ENCODE results near the gene UBE2H. TPM values are rescaled to one million over a fixed set of nuclear protein-coding genes. Genes with fewer than 3 reads are reported as not detected.

UBE2H gene
- total RNA-seq, 4 donors from 2014 or later, result 82.7 to 162 (median 103) TPM

DNA sequence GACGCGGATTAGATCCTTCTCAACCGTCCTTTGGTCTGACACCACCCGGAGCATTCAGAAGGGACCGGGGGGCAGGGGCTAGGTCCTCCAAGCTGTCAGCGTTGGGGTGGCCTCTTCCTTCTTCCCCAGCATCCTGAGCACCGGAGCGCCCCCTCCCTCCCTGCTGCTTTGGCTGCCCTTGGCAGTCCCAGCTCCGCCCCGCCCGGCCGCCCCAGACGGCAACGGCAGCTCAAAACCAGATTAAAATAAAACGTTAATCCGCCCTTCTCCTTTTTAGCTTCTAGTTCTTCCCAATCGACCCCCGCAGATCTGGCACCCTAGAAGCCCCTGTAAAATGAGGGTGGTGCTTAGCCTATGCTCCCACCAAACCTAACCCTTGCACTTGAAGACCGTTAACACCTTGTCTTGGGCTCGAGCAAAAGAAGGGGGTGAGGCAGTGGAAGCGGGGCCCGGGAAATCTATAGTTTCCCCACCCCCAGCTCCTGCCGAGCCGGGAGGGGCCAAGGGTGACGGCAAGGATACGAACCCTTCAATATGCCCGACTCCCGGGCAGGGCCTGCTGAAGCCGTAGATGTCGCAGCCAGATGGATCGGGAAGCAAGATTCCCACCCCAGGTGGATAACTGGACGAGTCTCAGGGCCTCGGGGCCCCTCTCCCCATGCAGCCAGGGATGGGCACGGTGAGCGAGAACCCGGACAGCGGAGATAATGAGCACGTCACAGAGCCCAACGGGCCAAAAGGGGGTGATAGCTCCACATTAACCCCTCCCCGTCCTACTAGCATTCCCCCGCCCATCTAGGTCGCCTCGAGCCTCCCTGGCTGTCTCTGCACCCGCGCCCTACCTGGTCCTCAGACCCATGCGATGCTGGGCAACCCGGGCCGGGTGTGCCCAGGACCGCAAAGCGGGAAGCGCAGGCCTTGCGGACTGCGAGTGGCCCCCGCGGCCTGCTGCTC lies 171.5 kb downstream of the UBE2H start:
- intact Hi-C loops (cut with DNase I; ENCODE audit: low total_unique reads), result loop anchor here (2.0 kb wide), 1 partner anchor 40 kb away; no protein-coding TSS in a partner anchor
- H3K4me3 ChIP-seq, result peak overlapping the region; percentile 53 to 85 (median 56)
- in situ Hi-C loops (cut with MboI; ENCODE audit: low sequenced_read_pairs in 4 of 4), result no loop called here

More for the DNA sequence above, 171.5 kb downstream of the UBE2H start:
- TF ChIP-seq, protein P1, sequence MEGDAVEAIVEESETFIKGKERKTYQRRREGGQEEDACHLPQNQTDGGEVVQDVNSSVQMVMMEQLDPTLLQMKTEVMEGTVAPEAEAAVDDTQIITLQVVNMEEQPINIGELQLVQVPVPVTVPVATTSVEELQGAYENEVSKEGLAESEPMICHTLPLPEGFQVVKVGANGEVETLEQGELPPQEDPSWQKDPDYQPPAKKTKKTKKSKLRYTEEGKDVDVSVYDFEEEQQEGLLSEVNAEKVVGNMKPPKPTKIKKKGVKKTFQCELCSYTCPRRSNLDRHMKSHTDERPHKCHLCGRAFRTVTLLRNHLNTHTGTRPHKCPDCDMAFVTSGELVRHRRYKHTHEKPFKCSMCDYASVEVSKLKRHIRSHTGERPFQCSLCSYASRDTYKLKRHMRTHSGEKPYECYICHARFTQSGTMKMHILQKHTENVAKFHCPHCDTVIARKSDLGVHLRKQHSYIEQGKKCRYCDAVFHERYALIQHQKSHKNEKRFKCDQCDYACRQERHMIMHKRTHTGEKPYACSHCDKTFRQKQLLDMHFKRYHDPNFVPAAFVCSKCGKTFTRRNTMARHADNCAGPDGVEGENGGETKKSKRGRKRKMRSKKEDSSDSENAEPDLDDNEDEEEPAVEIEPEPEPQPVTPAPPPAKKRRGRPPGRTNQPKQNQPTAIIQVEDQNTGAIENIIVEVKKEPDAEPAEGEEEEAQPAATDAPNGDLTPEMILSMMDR (IDR thresholded peaks at IDR 0.05 in 4 of 5, conservative IDR thresholded peaks at IDR 0.05 in 1 of 5), result no peak
- no peak for TF ChIP-seq POLR2A (IDR thresholded peaks at IDR 0.05)
- Histone ChIP-seq H3K9me3 (no peaks in the 10 kb centered on the region), H3K36me3 (no peaks in the 10 kb centered on the region), H3K27ac (no peak overlapping the region), H3K27me3 (peaks cover 85 to 92% (median 89%) of the 10 kb centered on the region in 3 donors), H3K4me1 (peaks cover 33 to 38% of the 10 kb centered on the region in 2 donors)
- ATAC-seq, result no peak
- DNase-seq, result no peak

Other genes starting within 250 kb of the UBE2H start
- 10 to 100 TPM; 27.0 to 32.8 (median 28.4) TPM for gene ZC3HC1, start 98.4 kb upstream of the UBE2H start, total RNA-seq
- 10 to 100 TPM; 27.6 to 46.0 (median 34.5) TPM for gene KLHDC10, start 117.6 kb upstream of the UBE2H start, total RNA-seq